DMS114 treated with DMSO at 0.1 percent for 48 hours (cell line): ENCODE data around the gene ZNF578.
"Not testable (repeated sequence)": the region's sequence is repeated elsewhere in the genome, so short reads cannot be mapped to it uniquely, and the experiment has no call there.

Source experiments
- DNase-seq: peaks from one replicate; lab custom pipeline; 2025; ENCODE audit not compliant: unreplicated experiment; lab: John Stamatoyannopoulos, UW

Gene ZNF578

GRCh38 chr19:52507266-52507665 lies 53.9 kb downstream of the ZNF578 start:
- DNase-seq = no peak

DNA sequence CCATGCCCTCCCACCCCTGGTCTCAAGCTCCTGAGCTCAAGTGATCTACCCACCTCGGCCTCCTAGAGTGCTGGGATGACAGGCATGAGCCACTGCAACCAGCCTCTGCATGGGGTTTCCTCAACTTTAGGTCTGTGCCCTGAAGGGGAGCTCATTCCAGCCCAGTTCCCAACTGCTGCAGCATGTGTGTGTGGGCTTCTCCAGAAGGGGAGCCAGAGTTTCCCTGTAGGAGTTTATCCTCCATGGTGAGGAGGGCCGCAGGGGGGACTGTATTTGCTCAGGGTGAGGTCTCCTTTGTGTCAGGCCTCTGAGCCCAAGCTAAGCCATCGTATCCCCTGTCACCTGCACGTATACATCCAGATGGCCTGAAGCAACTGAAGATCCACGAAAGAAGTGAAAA lies 62.8 kb downstream of the ZNF578 start:
- no peak for DNase-seq

- no peak for DNase-seq
These were observed 65.3 kb downstream of the ZNF578 start for GRCh38 chr19:52518646-52519045.

DNA sequence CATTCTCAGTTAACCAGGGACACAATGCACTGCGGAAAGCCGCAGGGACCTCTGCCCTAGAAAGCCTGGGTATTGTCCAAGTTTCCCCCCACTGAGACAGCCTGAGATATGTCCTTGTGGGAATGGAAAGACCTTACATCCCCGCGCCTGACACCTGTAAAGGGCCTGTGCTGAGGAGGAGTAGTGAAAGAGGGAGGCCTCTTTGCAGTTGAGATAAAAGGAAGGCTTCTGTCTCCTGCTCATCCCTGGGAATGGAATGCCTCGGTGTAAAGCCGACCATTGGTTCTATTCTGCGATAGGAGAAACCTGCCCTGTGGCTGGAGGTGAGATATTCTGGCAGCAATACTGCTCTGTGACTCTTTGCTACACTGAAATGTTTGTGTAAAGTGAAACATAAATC lies 65.8 kb downstream of the ZNF578 start:
- not testable (repeated sequence) for DNase-seq

GRCh38 chr19:52520013-52520412 lies 66.7 kb downstream of the ZNF578 start:
- no peak for DNase-seq

- no peak for DNase-seq
These were observed 69.2 kb downstream of the ZNF578 start for GRCh38 chr19:52522551-52522950.

DNA sequence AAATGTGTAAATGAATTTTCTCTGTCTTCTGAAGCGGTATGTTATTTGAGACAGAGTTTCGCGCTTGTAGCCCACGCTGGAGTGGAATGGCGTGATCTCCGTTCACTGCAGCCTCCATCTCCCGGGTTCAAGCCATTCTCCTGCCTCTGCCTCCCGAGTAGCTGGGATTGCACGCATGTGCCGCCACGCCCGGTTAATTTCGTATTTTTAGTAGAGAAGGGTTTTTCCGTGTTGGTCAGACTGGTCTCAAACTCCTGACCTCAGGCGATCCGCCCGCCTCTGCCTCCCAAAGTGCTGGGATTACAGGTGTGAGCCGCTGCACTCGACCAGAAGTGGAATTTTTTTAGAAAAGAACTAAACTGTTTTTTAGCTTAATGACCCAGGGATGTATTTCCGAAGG lies 70.7 kb downstream of the ZNF578 start:
- DNase-seq = no peak

- peak; percentile 87 for DNase-seq
These were observed 74.0 kb downstream of the ZNF578 start, which contains the start of gene ZNF808 for GRCh38 chr19:52527134-52527955. TSS of gene ZNF808 (plus strand) at chr19:52527668. CDS start at chr19:52543285, 15,617 bp downstream.

GRCh38 chr19:52527956-52528351 lies 74.6 kb downstream of the ZNF578 start:
- no peak for DNase-seq

GRCh38 chr19:52532480-52532879 lies 79.1 kb downstream of the ZNF578 start:
- DNase-seq = no peak

DNA sequence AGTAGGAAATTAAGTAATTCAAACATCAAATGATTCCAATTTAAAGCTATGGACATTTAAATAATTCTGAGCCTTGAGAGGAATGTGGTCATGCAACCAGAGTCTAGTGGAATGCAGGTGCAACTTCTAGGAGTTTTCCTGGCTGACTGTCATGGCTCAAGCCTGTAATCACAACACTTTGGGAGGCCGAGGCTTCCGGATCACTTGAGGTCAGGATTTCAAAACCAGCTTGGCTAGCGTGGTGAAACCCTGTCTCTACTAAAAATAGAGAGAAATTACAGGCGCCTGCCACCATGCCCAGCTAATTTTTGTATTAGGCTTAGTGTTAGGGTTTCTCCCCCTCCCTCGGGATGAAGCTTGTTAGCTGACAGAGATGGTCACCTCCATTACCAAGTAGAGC lies 80.5 kb downstream of the ZNF578 start:
- no peak for DNase-seq

DNA sequence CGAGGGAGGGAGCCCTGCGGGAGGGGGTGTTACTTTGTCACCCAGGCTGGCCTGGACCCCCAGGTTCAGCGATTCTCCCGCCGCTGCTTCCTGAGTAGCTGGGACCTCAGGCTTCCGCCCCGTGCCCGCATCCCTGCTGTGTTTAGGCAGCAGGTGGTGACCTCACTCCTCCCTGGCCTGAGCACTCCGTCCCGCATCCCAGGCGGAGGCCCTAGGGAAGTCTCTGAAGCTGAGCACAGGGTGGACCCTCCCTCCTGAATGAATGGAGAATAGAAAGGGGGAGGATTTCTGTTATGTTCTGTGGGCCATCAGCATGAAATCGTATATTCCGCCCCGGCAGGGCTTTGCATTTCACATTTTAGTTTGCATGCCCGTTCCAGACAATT lies 82.0 kb downstream of the ZNF578 start:
- not testable (repeated sequence) for DNase-seq

DNA sequence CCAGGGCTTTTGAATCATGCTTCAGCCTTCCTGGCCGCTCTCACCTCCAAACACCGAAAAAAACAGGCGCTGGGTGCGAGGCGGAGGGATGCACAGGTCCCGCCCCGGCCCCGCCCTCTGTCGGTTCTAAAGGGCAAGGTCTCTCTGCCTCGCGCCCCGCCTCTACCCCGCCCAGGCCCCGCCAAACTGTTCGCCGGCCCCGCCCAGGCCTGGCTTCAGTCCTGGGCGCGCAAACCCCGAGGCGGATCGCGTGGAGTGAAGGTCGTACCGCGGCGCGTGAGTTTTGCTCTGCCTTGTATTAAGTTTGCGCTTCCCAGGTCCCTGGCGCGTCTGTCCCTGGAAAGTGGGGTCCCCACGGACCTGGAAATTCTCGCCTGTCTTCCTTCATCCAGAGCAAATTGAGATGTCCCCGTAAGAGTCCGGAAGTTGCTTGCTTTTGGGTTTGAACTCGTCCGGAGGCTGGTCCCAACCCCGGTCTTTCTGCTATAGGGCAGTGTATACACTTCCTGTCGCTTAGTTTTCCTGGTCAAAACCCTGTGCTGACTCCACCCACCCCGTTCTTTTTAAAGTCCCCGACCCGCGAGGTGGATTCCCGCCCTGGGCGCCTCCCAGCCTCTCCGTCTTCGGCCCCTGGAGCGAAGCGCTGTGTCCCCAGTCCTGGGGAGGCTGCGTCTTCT lies 82.6 kb downstream of the ZNF578 start:
- DNase-seq = no peak

DNA sequence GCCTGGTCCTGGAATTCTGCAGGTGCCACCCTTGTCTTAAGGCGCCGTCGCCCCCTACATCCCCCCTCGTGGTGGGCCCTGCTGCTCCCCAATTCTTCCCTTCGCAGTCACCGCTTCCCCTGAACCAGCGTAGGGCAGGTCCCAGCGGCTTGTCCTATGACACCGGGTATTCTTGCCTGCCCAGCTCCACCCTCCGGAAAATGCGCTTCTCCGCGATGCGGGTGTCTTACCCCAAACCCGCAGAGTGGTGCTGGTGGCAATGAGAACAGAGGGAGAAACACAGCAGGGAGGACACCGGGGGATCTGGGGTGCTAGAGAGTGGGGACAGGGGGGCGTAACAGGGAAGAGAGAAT lies 83.1 kb downstream of the ZNF578 start:
- DNase-seq = no peak

- DNase-seq = not testable (repeated sequence)
These were observed 85.5 kb downstream of the ZNF578 start for GRCh38 chr19:52538815-52539214.

- not testable (repeated sequence) for DNase-seq
These were observed 87.8 kb downstream of the ZNF578 start for GRCh38 chr19:52541176-52541575.

DNA sequence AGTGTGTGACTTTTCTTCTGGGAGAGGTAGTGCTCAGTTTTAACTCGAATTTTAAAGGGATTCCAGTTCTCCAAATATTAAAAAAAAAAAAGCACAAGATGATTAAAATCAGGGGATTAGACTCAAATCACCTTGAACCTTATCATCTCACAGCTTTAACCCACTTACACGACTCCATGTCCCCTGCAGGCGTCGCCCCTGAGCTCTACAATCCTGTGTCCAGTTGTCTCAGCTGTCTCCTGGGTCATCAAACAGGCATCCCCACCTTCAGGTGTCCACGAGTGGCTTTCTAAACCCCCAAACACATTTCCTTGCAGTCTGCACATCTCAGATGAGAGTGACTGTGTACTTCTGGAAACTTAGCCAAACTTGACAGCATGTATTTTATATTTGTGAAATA lies 88.3 kb downstream of the ZNF578 start:
- DNase-seq = no peak

DNA sequence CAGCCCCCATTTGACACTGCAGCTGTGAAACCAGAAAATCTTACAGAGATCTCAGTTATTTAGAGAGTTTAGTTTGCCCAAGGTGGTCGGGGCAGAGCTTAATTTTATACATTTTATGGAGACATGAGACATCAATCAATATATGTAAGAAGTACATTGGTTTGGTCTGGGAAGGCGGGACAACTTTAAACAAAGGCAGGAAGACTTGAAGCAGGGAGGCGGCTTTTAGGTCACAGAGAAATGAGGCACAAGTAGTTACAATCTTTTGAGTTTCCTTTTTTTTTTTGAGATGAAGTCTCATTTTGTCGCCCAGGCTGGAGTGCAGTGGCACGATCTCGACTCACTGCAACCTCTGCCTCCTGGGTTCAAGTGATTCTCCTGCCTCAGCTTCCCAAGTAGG lies 89.2 kb downstream of the ZNF578 start:
- DNase-seq = not testable (repeated sequence)

DNA sequence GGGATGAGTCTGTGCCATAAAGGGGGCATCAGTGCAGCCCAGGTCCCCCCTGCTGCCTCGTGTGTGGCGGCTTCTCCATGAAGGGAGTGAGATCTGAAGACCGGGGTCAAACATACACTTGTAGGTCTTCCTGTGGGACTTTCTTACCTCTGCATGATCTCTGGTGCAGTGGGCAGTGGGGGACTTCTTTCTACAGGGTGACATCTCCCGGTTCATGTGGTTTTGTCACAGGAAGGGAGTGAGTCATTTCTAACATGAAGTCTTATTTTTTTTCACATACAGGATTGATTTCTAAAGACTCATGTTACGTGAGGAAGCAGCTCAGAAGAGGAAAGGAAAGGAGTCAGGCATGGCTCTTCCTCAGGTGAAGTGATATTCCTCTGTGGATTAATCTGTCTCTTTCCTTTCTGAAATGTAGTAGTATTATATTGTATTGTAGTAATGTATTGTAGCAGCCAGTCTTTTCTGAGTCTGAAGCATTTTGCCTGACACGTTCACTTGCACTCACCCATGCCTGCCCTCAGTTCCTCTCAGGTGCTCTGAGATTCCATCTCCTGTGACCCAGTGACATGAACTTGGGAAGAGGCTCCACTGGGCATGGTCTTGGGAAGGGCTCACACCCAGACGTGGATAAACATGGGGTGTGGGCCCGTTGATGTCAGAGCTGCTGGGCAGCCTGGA lies 89.8 kb downstream of the ZNF578 start:
- no peak for DNase-seq

DNA sequence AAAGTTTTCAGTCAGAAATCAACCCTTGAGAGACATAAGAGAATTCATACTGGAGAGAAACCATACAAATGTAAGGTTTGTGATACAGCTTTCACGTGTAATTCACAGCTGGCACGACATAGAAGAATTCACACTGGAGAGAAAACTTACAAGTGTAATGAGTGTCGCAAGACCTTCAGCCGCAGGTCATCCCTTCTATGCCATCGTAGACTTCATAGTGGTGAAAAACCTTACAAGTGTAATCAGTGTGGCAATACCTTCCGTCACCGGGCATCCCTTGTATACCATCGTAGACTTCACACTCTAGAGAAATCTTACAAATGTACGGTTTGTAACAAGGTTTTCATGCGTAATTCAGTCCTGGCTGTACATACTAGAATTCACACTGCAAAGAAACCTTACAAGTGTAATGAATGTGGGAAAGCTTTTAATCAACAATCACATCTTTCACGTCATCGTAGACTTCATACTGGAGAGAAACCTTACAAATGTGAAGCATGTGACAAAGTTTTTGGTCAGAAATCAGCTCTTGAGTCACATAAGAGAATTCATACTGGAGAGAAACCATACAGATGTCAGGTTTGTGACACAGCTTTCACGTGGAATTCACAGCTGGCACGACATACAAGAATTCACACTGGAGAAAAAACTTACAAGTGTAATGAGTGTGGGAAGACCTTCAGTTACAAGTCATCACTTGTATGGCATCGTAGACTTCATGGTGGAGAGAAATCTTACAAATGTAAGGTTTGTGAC lies 101.0 kb downstream of the ZNF578 start:
- DNase-seq = no peak
